HAP-1 (cell line): ENCODE results near the gene TWIST1.

ENCODE experiments used
- DNase-seq, 2 experiments: peaks; one replicate each; pipeline ENCODE4 v3.0.0-alpha.2; 2016 to 2020; ENCODE audit warnings: low spot score in 2 of 2
- H3K27me3 ChIP-seq: fragments of 250-450 bp; sonication (Bioruptor Pico); 2 replicates; pipeline ENCODE4 v1.5.1; 2020; ENCODE audit warnings: low read depth, mild to moderate bottlenecking, moderate library complexity
- H3K36me3 ChIP-seq: fragments of 250-450 bp; sonication (Bioruptor Pico); replicated peaks from 2 replicates; pipeline ENCODE4 v1.5.1; 2020; ENCODE audit warnings: mild to moderate bottlenecking
- H3K4me1 ChIP-seq: fragments of 250-450 bp; sonication (Bioruptor Pico); 2 replicates; pipeline ENCODE4 v1.5.1; 2020; ENCODE audit warnings: mild to moderate bottlenecking
- H3K4me3 ChIP-seq: fragments of 250-450 bp; sonication (Bioruptor Pico); 2 replicates; pipeline ENCODE4 v1.5.1; 2020; ENCODE audit warnings: mild to moderate bottlenecking, moderate library complexity
- H3K9me3 ChIP-seq: fragments of 250-450 bp; sonication (Bioruptor Pico); 2 replicates; pipeline ENCODE4 v1.5.1; 2020; ENCODE audit warnings: mild to moderate bottlenecking, moderate library complexity
- in situ Hi-C: fragments of 300-500 bp; cut with MboI; formaldehyde crosslinking; loops from 3 replicates; pipeline ENCODE4 v1.14.3; 2020; ENCODE audit warnings: low sequenced_read_pairs, inconsistent platforms, mixed read lengths

TWIST1 gene

DNA sequence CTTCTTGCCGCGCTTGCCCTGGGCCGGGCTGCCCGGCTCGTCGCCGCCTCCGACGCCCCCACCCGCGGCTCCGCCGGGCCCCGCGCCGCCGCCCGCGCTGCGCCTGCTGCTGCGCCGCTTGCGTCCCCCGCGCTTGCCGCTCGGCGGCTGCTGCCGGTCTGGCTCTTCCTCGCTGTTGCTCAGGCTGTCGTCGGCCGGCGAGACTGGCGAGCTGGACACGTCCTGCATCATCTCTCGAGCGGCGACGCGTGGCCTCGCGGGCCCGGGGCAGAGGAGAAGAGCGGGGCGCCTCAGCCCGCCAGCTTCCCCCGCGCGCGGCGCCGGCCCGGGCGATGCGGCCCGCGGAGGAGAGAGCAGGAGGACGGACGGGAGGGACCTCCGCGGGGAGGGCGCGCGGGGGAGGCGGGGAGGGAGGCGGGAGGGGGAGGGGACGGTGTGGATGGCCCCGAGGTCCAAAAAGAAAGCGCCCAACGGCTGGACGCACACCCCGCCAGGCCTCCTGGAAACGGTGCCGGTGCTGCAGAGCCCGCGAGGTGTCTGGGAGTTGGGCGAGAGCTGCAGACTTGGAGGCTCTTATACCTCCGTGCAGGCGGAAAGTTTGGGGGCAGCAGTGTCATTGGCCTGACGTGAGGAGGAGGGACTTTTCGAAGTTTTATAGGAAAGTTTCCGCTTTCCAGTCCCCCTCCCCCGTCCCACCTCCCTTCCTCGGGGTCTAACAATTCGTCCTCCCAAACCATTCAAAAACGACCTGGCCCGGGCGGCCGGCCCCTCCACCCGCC, at the start of gene TWIST1:
TSS of gene TWIST1 (minus strand) at position 546 of the 779 bp plus-strand sequence. CDS start at position 231, 315 bp downstream.
- Histone ChIP-seq H3K36me3 (no peaks in the 10 kb centered on the region), H3K4me1 (no peaks in the 10 kb centered on the region), H3K4me3 (peak within 1 kb of the TSS; percentile 71), H3K9me3 (no peaks in the 10 kb centered on the region), H3K27me3 (peaks cover 10% of the 10 kb centered on the region)
- in situ Hi-C loops = loop anchor here (25.0 kb wide), 1 partner anchor 320 kb away; no protein-coding TSS in a partner anchor
- DNase-seq = peak; percentile 75 to 87

DNA sequence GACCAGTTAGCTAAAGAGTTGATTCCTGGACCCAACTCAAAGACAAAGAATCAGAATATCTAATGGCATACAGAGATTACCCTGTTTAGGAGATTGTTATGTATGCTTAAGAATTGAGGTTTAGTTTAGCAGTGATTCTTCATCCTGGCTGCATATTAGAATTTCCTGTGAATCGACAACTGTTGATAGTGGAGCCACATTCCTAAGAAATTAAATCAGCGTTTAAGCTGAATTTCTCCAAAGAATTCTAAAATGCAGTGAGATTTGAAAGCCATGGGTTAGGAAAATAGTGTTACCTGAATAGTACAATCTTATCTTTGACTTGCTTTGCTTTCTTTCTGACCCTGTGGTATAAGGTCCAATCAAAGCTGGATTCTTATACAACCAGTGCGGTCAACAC, 44.2 kb upstream of the TWIST1 start:
- DNase-seq = no peak
- no peaks in the 10 kb centered on the region; the same call in 1 of the 2 replicates for H3K9me3 ChIP-seq
- in situ Hi-C loops = no loop called here

DNA sequence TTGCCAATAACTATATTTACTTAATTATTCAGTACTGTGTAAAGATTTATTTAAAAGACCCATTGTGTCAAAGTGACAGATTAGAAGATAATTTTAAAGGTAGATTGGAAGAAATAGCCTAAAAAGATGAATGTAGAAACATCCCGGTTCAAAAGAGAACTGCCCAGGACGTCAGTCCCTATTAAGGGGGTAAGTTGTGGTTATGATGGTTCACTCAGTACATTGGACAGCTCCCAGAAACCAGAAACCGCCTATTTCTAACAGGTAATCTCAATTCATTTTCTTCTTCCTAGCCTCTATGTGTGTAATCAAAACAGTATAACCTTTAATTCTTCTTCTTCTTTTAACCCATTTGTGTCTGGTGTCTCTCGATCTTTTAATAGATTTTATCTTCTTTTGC, 29.3 kb upstream of the TWIST1 start:
- no peaks in the 10 kb centered on the region for H3K36me3 ChIP-seq
- H3K27me3 ChIP-seq = peaks cover 25% of the 10 kb centered on the region
- H3K9me3 ChIP-seq = no peaks in the 10 kb centered on the region
- H3K4me3 ChIP-seq = no peak overlapping the region
- H3K4me1 ChIP-seq = no peaks in the 10 kb centered on the region
- DNase-seq = peak; percentile 5 to 15
- in situ Hi-C loops = no loop called here

More for the DNA sequence above, 44.2 kb upstream of the TWIST1 start:
- Histone ChIP-seq H3K4me1 (no peaks in the 10 kb centered on the region), H3K4me3 (no peak overlapping the region), H3K27me3 (no peaks in the 10 kb centered on the region), H3K36me3 (no peaks in the 10 kb centered on the region)

DNA sequence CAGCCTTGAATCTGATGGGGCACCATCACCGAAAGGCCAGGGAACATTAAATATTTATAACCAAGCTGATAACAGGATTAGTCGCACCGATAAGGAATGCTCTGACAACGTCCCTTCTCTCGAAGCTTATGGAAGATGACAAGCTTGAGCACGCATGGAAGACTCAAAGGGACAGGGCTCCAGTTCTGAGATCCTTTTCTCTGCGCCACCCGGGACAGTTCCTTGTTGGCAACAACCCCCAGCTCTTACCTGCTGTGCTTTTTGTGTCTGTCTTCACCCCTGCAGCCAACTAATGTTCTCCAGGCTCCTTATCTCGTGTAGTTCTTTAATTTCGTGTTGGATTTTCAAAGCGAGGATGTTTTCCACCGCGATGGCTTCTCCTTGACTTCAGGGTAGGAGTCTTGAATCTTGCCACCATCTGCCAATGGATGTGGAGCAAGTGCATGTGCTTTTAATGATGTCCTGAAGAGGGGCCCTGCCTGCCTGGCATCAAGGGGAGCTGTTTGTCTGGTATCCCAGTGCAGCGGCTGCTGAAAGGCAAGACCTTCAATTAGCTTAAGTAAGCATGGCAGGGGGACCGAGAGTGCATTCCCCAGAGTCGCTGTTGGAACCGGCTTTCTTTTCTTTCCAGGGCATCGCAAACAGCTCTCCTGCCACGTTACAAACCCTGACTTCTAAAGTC, 28.1 kb upstream of the TWIST1 start:
- in situ Hi-C loops = no loop called here
- H3K4me1 ChIP-seq = no peaks in the 10 kb centered on the region
- no peaks in the 10 kb centered on the region for H3K9me3 ChIP-seq
- no peak overlapping the region for H3K4me3 ChIP-seq
- no peaks in the 10 kb centered on the region for H3K36me3 ChIP-seq
- H3K27me3 ChIP-seq = peaks cover 29% of the 10 kb centered on the region
- DNase-seq = no peak

DNA sequence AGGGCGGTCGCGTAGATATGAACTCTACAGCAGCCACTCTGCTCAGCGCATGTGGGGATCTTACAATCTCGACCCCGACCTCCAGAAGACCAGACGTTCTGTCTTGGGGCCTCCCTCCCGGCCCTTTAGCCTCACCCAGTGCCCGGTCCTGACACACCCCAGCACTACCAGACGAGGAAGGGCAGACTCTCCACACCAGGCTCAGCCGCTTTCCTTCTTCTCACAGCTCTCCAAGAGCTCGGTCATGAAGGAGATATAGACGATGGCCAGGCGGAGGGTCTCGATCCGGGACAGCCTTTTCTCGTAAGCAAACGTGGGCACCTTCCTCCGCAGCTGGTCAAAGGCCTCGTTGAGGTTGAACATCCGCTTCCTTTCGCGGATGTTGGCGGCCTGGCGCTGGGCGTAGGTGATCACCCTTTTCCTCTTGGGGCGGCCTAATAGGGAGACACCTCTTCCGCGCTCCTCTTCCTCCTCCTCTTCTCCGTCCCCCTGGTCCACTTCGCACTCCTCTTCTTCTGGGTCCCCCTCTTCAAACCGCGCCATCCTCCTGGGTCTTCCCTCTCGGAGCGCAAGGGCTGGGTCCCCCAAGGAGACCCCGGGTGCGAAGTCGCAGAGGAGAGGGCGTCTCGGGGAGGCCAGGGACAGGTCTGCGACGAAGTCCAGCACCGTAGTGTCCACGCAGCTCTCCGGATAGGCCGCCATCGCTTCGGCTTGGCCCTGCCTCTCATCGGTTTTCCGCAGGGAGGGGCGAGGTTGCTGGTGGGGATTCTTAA, 27.4 kb upstream of the TWIST1 start, which contains the start of gene FERD3L:
TSS of gene FERD3L (minus strand) at position 761 of the 773 bp plus-strand sequence. CDS start at position 702, 59 bp downstream.
- no peak within 1 kb of the TSS for H3K4me3 ChIP-seq
- no peaks in the 10 kb centered on the region for H3K36me3 ChIP-seq
- no peak for DNase-seq
- H3K4me1 ChIP-seq = no peaks in the 10 kb centered on the region
- no peaks in the 10 kb centered on the region for H3K9me3 ChIP-seq
- in situ Hi-C loops = no loop called here
- H3K27me3 ChIP-seq = peaks cover 29% of the 10 kb centered on the region

DNA sequence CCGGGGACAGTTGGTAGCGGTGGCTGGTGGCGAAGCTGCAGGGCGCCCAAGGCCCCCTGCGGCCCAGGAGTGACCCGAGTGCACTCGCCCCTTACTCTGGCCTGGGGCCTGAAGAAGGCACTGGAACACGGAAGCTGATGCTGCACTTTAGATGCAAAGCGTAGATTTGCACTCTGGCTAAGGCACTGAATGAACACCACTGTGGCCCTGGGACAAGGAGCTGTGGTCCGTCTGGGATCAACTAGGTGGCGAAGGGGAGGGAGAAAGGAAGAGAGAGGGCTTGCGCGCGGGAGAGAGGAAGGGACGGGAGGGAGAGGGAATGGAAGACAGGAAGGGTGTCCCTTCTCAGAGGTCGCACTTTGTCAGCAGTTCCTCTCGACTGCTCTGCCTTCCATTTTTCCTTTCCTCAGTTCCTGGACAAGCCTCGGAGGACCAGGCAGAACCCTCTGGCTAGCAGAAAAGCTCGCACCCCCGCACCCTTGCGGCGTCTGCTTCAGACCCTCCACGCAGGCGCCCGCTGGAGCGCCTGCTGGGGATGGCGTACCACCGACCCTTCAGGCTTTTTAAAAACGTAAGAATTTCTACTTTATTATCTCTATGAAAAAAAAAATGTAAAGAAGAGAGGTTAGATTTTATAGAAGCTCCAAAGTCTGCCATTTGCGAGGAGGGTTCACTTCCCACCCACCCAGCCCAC, 26.6 kb upstream of the TWIST1 start:
- Histone ChIP-seq H3K4me3 (no peak overlapping the region), H3K9me3 (no peaks in the 10 kb centered on the region), H3K27me3 (peaks cover 29% of the 10 kb centered on the region), H3K36me3 (no peaks in the 10 kb centered on the region), H3K4me1 (no peaks in the 10 kb centered on the region)
- no peak for DNase-seq
- in situ Hi-C loops = no loop called here

DNA sequence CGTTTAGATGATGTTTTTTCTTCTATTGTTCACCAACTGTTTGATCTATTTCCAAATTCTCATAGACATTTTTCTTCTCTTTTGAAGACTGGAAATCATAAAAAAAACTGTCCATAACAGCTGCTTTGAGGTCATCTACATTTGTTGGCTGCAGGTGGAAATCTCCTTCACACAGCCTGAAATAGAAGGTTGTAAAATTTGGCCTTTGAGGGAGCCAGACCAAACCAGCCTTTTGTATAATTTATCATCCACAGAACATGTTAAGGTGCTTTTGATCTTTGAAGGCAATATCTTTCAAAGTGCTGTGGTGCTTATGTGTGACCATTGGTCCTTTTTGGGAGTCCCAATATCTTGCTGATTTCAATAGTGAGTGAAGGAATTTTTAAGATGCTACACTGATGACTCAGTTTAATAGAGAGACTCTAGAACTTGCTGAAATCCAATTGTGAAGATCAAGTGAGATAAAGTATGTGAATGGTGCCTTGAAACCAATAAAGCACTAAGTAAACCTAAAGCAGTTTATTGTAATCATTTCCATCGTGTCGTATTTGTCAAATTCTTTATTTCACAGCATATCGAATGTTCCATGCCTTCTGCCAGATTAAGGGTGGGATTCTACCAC, 22.4 kb upstream of the TWIST1 start:
- DNase-seq = no peak
- Histone ChIP-seq H3K9me3 (no peaks in the 10 kb centered on the region), H3K4me3 (no peak overlapping the region), H3K4me1 (no peaks in the 10 kb centered on the region), H3K27me3 (peaks cover 9% of the 10 kb centered on the region), H3K36me3 (no peaks in the 10 kb centered on the region)
- in situ Hi-C loops = no loop called here

DNA sequence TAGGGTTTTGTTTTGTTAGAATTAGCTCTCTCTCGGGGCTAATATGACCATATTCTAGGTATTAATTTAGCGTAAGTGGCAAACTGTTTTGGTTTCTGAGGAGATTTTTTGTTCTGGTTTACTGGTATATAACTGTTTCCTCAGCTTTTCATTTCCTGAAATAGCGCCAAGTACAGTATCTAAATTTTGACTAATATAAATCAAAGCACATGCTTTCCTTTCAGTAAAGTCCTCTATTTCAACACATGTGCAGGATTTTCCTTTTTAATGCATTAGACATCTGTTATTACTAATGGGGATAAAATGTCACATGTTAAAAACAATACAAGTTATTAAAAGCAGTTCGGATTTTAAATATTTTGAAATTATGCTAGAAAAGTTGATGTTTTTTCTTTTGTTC, 16.4 kb upstream of the TWIST1 start:
- DNase-seq = no peak
- Histone ChIP-seq H3K36me3 (no peaks in the 10 kb centered on the region), H3K4me1 (no peaks in the 10 kb centered on the region), H3K4me3 (no peak overlapping the region), H3K27me3 (peaks cover 3% of the 10 kb centered on the region; the same call in 1 of the 2 replicates), H3K9me3 (no peaks in the 10 kb centered on the region)
- in situ Hi-C loops = no loop called here

DNA sequence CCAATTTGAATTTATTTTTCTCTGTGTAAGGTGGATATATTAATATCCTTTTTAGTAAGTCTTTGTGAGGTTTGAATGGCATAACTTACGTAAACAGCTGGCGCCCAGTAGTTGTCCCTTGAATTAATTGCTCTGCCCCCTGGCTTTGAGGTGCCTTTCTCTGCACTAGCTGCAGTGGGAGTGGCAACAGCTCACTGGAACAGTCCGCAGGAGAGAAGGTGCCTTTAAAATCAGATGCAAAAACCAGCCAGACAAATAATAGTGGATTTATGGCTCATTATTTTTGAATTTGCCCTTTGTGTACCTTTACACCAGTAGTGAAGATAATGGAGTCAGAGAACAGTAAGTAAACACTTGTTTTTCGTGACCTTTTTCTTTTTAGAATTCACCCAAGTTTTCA, 16.0 kb upstream of the TWIST1 start:
- H3K4me1 ChIP-seq = no peaks in the 10 kb centered on the region
- H3K4me3 ChIP-seq = no peak overlapping the region
- no peaks in the 10 kb centered on the region for H3K36me3 ChIP-seq
- in situ Hi-C loops = no loop called here
- H3K9me3 ChIP-seq = no peaks in the 10 kb centered on the region
- peaks cover 3% of the 10 kb centered on the region; the same call in 1 of the 2 replicates for H3K27me3 ChIP-seq
- DNase-seq = no peak

DNA sequence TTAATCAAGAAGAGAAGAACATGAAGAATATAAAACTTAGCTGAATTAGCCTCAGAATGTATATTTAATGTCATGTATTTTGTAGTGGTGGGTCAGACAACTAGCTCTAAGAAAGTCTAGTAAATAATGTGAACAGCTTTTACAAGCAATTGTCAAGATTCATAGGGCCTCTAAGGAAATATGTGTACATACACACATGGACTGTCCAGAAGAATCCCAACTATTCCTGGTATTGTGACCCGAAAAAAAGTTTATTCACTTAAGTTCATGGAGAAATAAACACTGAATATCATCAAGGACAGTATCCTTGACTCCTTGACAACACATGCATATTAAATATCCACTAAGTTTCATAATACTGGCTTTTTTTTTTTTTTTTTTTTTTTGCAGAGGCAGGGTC, 11.4 kb upstream of the TWIST1 start:
- no peak for DNase-seq
- H3K4me3 ChIP-seq = no peak overlapping the region
- no peaks in the 10 kb centered on the region for H3K9me3 ChIP-seq
- H3K4me1 ChIP-seq = no peaks in the 10 kb centered on the region
- in situ Hi-C loops = no loop called here
- H3K27me3 ChIP-seq = peaks cover 9% of the 10 kb centered on the region
- no peaks in the 10 kb centered on the region for H3K36me3 ChIP-seq

DNA sequence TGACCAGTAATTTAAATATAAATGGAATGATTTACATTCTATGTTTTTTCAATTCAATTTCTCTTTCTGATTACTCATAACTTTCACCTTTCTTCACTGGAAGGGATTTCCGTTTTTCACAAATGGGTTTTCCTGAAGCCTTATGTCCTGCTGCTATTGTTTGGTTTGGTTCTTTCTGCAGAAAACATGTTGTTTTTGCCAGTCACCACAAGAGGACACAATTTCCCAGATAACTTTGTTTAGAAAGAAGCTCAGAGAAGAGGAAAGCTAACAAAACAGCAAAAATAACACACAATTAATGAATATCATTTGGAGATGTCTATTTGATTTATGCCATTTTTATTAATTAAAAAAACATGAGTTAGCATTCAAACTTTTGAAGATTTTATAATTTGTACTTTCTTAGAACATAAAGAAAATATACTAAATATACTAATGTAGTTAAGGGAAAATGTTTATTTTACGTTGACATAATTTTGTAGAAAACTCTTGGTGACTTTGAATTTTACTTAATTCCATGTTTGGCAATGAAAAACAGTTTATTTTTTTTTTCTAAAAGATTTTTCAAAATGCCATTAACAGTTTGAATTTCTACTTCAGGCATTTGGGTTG, 4.6 kb upstream of the TWIST1 start:
- H3K9me3 ChIP-seq = no peaks in the 10 kb centered on the region
- DNase-seq = peak in 1 of 2 experiments; percentile 70
- in situ Hi-C loops = loop anchor here (25.0 kb wide), 1 partner anchor 315 kb away; no protein-coding TSS in a partner anchor
- H3K36me3 ChIP-seq = no peaks in the 10 kb centered on the region
- peaks cover 15% of the 10 kb centered on the region for H3K27me3 ChIP-seq
- no peaks in the 10 kb centered on the region for H3K4me1 ChIP-seq
- H3K4me3 ChIP-seq = no peak overlapping the region

DNA sequence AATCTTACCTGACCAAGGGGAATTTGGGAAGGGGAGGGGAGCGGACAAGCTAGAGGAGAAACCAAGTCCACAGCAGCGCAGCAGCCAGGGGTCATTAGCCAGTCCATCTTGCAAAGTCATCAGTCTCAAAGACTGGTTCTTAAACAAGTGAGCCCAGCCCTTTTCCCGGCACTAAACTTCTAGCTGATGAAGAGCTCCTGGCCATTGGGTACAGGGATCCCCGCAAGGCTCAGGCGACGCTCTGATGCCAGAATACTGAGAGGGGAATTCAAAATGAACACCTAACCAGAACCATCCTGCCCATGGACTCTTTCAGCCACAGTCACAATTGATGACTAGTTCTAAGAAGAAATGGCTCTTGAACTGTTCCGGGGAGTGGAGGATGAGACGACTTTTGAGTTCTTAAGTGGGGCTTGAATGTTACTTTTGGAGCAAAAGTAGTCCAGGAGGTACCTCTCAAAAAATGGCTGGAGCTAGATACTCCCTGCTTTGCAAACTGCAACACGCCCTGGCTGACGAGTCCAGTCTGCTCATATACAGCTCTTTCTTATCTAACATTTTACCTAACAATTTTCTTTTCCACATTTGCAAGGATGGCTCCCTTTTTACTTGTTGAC, 2.5 kb upstream of the TWIST1 start:
- Histone ChIP-seq H3K4me3 (no peak overlapping the region), H3K4me1 (no peaks in the 10 kb centered on the region), H3K27me3 (peaks cover 12% of the 10 kb centered on the region), H3K36me3 (no peaks in the 10 kb centered on the region), H3K9me3 (no peaks in the 10 kb centered on the region)
- in situ Hi-C loops = loop anchor here (25.0 kb wide), 1 partner anchor 317 kb away; no protein-coding TSS in a partner anchor
- no peak for DNase-seq
